ENCODE data around the gene AMZ1.
"Not testable (repeated sequence)": the region's sequence is repeated elsewhere in the genome, so short reads cannot be mapped to it uniquely, and the experiment has no call there.

AMZ1 gene

GRCh38 chr7:2673934-2674333, 14.1 kb upstream of the AMZ1 start:
- no peak overlapping the region for H3K4me3 ChIP-seq (ENCODE audit: low read depth, low read length)
- CTCF ChIA-PET, result interaction anchor here (1.6 to 1.8 kb wide), 2 partner anchors 107 to 223 kb away, joined by 7 to 8 read pairs; no protein-coding TSS in a partner anchor
- TF ChIP-seq CTCF (IDR thresholded peaks at IDR 0.05; ENCODE audit: insufficient read depth, low read length, missing control alignments), result no peak
- no peak for DNase-seq (ENCODE audit: low read depth, low spot score)
- POLR2A ChIA-PET, result no interaction called here

GRCh38 chr7:2675256-2675764, 12.7 kb upstream of the AMZ1 start:
- no peak overlapping the region for H3K4me3 ChIP-seq (ENCODE audit: low read depth, low read length)
- POLR2A ChIA-PET, result interaction anchor here (0.5 kb wide), 1 partner anchor 44 kb away, joined by 3 read pairs; no protein-coding TSS in a partner anchor
- CTCF ChIA-PET, result interaction anchor here (1.2 to 1.4 kb wide), 2 partner anchors 35 to 207 kb away, joined by 3 read pairs; no protein-coding TSS in a partner anchor
- DNase-seq (ENCODE audit: low read depth, low spot score), result no peak
- no peak for TF ChIP-seq CTCF (IDR thresholded peaks at IDR 0.05; ENCODE audit: insufficient read depth, low read length, missing control alignments)

GRCh38 chr7:2676576-2676975, 11.4 kb upstream of the AMZ1 start:
- DNase-seq (ENCODE audit: low read depth, low spot score); H3K4me3 ChIP-seq (ENCODE audit: low read depth, low read length); POLR2A ChIA-PET; CTCF ChIA-PET: not testable (repeated sequence)

- H3K4me3 ChIP-seq (ENCODE audit: low read depth, low read length); CTCF ChIA-PET; POLR2A ChIA-PET; DNase-seq (ENCODE audit: low read depth, low spot score): not testable (repeated sequence)
Measured at GRCh38 chr7:2678454-2678853, 9.5 kb upstream of the AMZ1 start.

GRCh38 chr7:2679135-2680127, 8.6 kb upstream of the AMZ1 start:
- DNase-seq (ENCODE audit: low read depth, low spot score); H3K4me3 ChIP-seq (ENCODE audit: low read depth, low read length); POLR2A ChIA-PET: not testable (repeated sequence)
- CTCF ChIA-PET, result interaction anchor here (0.7 to 5.4 kb wide), 14 partner anchors 9 to 228 kb away, joined by 3 to 68 read pairs (median 6); no protein-coding TSS in a partner anchor

GRCh38 chr7:2680256-2680655, 7.7 kb upstream of the AMZ1 start:
- no peak overlapping the region for H3K4me3 ChIP-seq (ENCODE audit: low read depth, low read length)
- no peak for TF ChIP-seq CTCF (IDR thresholded peaks at IDR 0.05; ENCODE audit: insufficient read depth, low read length, missing control alignments)
- CTCF ChIA-PET, result interaction anchor here (0.7 to 5.4 kb wide), 22 partner anchors 10 to 229 kb away, joined by 3 to 68 read pairs (median 6); no protein-coding TSS in a partner anchor
- DNase-seq (ENCODE audit: low read depth, low spot score), result no peak
- POLR2A ChIA-PET, result no interaction called here

- H3K4me3 ChIP-seq (ENCODE audit: low read depth, low read length), result no peak overlapping the region
- ChIA-PET CTCF (interaction anchor here (0.7 to 5.4 kb wide), 32 partner anchors 10 to 235 kb away, joined by 3 to 68 read pairs (median 5); partner anchors contain the start of gene IQCE), POLR2A (no interaction called here)
- DNase-seq (ENCODE audit: low read depth, low spot score), result no peak
- peak; percentile 85 for TF ChIP-seq CTCF (IDR thresholded peaks at IDR 0.05; ENCODE audit: insufficient read depth, low read length, missing control alignments)
Measured at GRCh38 chr7:2680792-2681490, 7.1 kb upstream of the AMZ1 start.
